Measurements from ENCODE around the gene UTP18.

DNA sequence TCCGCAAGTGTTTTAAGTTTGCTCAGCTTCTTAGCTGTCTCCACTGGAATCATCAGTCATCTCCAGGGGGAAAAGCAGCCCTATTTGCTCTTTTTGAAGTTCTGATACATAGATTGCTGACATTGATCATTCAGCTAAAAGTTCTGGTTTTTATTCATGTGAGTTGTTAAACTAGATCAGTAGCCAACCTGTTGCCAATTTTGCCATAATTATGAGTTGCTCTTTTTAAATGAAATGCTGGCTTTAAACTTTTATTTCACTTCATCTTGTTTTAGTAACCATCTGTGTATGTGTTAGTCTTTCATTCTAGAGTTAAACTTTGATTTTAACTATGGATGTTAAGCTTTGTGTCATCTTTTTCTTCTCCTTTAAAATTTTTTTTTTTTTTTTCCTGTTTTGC lies 12.5 kb downstream of the UTP18 start:
- TF ChIP-seq POLR2A (IDR thresholded peaks at IDR 0.05; ENCODE audit: low read depth, low read length) (no peak), POLR2AphosphoS5 (IDR thresholded peaks at IDR 0.05; ENCODE audit: low read depth, low read length) (no peak), TAF1 (IDR thresholded peaks at IDR 0.05; ENCODE audit: low read depth, low read length) (no peak), POU2F2 (IDR thresholded peaks at IDR 0.05; ENCODE audit: low read depth, low read length) (no peak), PAX5 (IDR thresholded peaks at IDR 0.05; ENCODE audit: insufficient read depth, low read length, severe bottlenecking) (no peak), SPI1 (IDR thresholded peaks at IDR 0.05; ENCODE audit: low read depth, low read length) (no peak)

All from GM12891 (cell line).